AG20443 (cell line): ENCODE results near the gene XKR7.

Experiments used
- DNase-seq: peaks from one replicate; pipeline ENCODE4 v3.0.0; 2012; ENCODE audit warnings: low spot score, mixed read lengths

XKR7 gene

DNA sequence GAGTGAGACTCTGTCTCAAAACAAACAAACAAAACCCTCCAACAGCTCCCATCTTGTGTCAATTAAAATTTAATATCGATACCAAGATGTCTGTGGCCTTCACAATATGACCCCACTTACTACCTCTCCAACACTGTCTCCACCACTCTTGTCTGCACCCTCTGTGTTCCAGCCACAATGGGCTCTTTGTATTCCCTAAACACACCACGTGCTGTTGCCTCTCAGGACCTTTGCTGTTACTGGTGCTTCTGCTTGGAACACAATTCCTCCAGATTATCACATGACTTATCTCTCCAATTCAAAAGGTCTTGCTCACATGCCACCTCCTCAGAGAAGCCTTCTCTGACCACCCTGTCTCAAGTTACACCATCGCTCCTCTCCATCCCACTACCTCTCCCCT is 78.0 kb downstream of the XKR7 start:
- DNase-seq = no peak

DNA sequence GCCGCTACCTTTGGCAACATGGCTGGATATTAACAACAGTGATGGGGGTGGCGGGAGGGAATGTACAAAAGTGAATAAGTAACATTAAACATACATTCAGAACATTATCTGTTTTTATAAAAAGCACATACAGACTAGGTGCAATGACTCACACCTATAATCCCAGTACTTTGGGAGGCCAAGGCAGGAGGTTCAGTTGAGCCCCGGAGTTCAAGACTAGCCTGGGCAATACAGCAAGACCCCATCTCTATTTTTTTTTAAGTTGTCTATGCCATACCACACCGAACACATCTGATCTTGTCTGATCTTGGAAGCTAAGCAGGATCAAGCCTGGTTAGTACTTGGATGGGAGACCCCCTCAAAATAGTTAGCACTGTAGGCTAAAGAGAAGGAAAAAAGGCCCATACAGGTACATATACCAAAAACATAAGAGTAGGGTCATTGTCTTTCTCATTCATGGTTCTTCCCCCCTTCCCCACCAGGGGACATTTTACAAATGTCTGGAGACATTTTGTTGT is 82.4 kb downstream of the XKR7 start:
- DNase-seq = no peak

DNA sequence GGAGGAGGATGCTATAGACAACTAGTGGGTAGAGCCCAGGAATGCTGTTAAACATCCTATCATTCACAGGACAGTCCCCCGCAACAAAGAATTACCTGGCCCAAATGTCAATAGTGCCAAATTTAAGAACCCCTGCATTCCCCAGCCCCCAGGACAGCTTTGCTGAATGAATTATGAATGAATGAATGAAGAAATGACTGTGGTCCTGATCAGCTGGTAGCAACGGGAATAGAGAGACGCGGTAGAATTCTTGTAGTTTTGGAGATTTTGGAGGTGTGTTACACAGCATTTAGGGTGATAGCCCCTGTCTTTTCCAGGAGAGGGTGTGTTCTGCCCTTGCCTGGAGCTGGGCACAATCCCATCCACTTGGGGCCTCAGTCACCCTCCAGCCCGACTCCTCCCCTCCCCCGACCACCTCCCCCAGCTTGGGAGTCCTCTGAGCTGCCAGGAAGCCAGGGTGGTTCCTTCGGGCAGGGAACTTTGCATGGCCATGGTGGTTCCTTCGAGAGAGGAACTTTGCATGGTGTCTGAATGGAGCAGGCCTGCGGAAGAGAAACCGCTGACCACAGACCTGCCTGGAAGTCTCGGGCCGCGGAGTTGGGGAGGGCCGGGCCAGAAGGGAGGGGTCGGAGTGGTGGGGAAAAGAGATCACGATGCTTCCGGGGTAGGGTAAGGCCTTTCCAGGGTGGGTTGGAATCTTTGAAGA is 83.1 kb downstream of the XKR7 start:
- no peak for DNase-seq

DNA sequence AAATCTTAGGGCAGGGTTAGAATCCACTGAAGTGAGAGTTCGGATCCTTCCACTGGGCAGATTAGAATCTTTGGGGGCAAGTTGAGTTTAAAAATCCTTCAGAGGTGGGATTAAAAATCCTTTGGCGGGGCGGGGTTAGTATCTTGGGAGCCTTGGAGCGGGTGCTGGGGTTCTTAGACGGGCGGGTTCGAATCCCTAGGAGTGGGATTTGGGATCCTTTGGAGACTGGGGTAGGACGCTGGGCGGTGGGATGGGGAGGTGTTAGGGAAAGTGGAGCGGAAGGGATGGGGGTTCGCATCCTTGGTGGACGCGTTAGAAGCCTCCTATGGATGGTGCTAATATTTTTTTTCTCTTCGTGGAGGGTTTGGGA is 83.8 kb downstream of the XKR7 start:
- DNase-seq = no peak

DNA sequence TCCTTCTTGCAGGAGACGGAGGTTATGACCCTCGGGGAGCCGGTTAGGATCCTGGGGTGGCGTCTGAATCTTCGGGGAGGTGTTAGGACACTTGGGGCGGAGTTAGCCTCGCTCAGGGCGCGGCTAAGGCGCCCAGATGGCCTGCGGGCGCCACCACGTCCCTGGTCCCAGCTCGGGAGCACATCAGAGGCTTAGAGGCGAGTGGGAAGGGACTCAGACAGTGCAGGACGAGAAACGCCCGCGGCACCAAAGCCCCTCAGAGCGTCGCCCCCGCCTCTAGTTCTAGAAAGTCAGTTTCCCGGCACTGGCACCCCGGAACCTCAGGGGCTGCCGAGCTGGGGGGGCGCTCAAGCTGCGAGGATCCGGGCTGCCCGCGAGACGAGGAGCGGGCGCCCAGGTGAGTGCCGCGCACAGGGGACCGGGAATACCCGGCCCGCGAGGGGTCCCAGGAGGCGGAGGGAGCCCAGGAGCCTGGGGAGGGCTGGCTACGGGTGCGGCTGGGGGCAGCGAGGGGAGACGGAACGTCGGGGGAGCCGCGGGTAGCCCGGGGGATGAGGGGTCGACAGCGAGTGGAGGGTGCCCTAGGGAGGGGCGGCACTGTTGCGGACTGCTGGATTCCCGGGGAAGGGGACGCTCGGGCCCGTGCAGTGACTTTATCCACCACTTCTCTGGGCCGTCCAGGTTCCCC is 84.3 kb downstream of the XKR7 start, which contains the start of gene HCK:
Gene HCK (plus strand): TSS at position 153 of the 688 bp plus-strand sequence.
- DNase-seq = peak; percentile 45

DNA sequence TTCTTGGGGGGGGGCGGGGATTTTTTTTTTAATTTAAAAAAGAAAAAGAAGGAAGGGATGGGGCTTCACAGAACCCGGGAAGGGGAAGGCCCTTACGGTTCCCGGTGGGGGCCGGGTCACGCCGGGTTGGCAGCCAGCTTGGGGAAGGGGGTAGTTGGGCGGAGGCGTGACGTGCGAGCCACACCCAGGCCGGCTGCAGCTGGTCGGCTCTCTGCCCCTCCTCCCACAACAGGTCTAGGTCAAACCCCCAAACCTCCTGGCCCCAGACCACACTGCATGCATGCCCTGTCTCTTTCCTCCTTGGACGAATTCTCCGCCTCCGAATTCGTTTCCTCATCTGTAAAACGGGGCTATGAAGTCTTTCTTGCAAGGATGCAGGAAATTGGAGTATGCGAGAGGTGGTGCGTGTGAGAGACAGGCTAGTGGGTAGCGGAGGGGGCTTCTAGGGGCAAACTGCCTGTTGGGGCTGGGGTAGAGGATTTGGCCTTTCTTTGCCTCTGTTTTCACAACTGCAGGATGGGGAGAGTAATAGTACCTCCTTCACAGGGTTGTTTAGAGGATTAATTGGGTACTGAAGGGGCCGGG is 84.9 kb downstream of the XKR7 start:
- DNase-seq = no peak
